ENCODE results near the gene ARHGAP9. TPM values are rescaled to one million over a fixed set of nuclear protein-coding genes. Genes with fewer than 3 reads are reported as not detected.
A peak's percentile ranks its signal among the peaks of the same experiment; 100 is the strongest.

The ARHGAP9 gene
- total RNA-seq, 2 experiments from 2014 or later, result 354 to 370 TPM

GRCh38 chr12:57462912-57463253 is 16.8 kb downstream of the ARHGAP9 start:
- Mint-ChIP-seq H3K9me3 (no peaks in the 10 kb centered on the region), H3K27me3 (peaks cover 26% of the 10 kb centered on the region), H3K27ac (peak overlapping the region; percentile 62), H3K4me3 (peak overlapping the region; percentile 91), H3K36me3 (ENCODE audit: low read depth) (peaks cover 12% of the 10 kb centered on the region), H3K4me1 (ENCODE audit: low read depth) (peaks cover 58% of the 10 kb centered on the region)
- H3K36me3 ChIP-seq (ENCODE audit: insufficient read depth, low read length), result peaks cover under 1% of the 10 kb centered on the region
- intact Hi-C loops (cut with DNase I, micrococcal nuclease), result loop anchor here (1.0 to 2.0 kb wide), 2 partner anchors 14 to 250 kb away; no protein-coding TSS in a partner anchor
- H3K27me3 ChIP-seq (ENCODE audit: control insufficient read depth in 1 of 2, insufficient read depth in 2 of 2, low read length in 2 of 2), result peaks cover 9 to 14% of the 10 kb centered on the region in 2 experiments
- no peaks in the 10 kb centered on the region for H3K9me3 ChIP-seq (ENCODE audit: control insufficient read depth in 1 of 2, insufficient read depth in 1 of 2, low read length in 2 of 2)
- ATAC-seq (ENCODE audit: poor library complexity) (no peak), DNase-seq (no peak)
- TF ChIP-seq CTCF (IDR thresholded peaks at IDR 0.05), result peak; percentile 54
- CTCF ChIA-PET, result interaction anchor here (0.9 to 4.6 kb wide), 5 partner anchors 13 to 83 kb away, joined by 3 to 35 read pairs (median 5); partner anchors contain the start of genes ARHGAP9 and DDIT3
- no peak overlapping the region for H3K27ac ChIP-seq (ENCODE audit: low read depth in 1 of 2, low read length in 2 of 2)
- H3K4me1 ChIP-seq (ENCODE audit: insufficient read depth, low read length), result peaks cover 52% of the 10 kb centered on the region
- no peak overlapping the region for H3K4me3 ChIP-seq (ENCODE audit: low read length)
- POLR2A ChIA-PET, result interaction anchor here (2.3 to 6.5 kb wide), 2 partner anchors 10 to 16 kb away, joined by 7 to 93 read pairs; partner anchors contain the start of gene ARHGAP9

GRCh38 chr12:57462251-57462911 is 17.3 kb downstream of the ARHGAP9 start:
- DNase-seq, result peak; percentile 82 to 94 (median 86)
- peaks cover 52% of the 10 kb centered on the region for H3K4me1 ChIP-seq (ENCODE audit: insufficient read depth, low read length)
- ATAC-seq (ENCODE audit: poor library complexity), result peak; percentile 71
- H3K36me3 ChIP-seq (ENCODE audit: insufficient read depth, low read length), result no peaks in the 10 kb centered on the region
- CTCF ChIA-PET, result interaction anchor here (0.6 to 4.6 kb wide), 8 partner anchors 9 to 83 kb away, joined by 3 to 35 read pairs (median 4); partner anchors contain the start of genes ARHGAP9 and DDIT3
- TF ChIP-seq CTCF (IDR thresholded peaks at IDR 0.05), result peak; percentile 92
- H3K4me3 Mint-ChIP-seq, result peak overlapping the region; percentile 94
- peak overlapping the region; percentile 52 for H3K4me3 ChIP-seq (ENCODE audit: low read length)
- no peaks in the 10 kb centered on the region for H3K9me3 Mint-ChIP-seq
- H3K27me3 ChIP-seq (ENCODE audit: control insufficient read depth in 1 of 2, insufficient read depth in 2 of 2, low read length in 2 of 2), result peaks cover 9 to 14% of the 10 kb centered on the region in 2 experiments
- H3K9me3 ChIP-seq (ENCODE audit: control insufficient read depth in 1 of 2, insufficient read depth in 1 of 2, low read length in 2 of 2), result no peaks in the 10 kb centered on the region
- peaks cover 8% of the 10 kb centered on the region for H3K36me3 Mint-ChIP-seq (ENCODE audit: low read depth)
- H3K4me1 Mint-ChIP-seq (ENCODE audit: low read depth), result peaks cover 55% of the 10 kb centered on the region
- POLR2A ChIA-PET, result interaction anchor here (1.0 to 6.5 kb wide), 4 partner anchors 10 to 1495 kb away, joined by 4 to 93 read pairs (median 6); partner anchors contain the start of genes ARHGAP9 and DCTN2
- peak overlapping the region; percentile 62 for H3K27ac Mint-ChIP-seq
- peaks cover 26% of the 10 kb centered on the region for H3K27me3 Mint-ChIP-seq
- intact Hi-C loops (cut with DNase I, micrococcal nuclease), result loop anchor here (1.0 to 2.0 kb wide), 2 partner anchors 14 to 249 kb away; no protein-coding TSS in a partner anchor
- H3K27ac ChIP-seq (ENCODE audit: low read depth in 1 of 2, low read length in 2 of 2), result no peak overlapping the region

GRCh38 chr12:57461917-57462250 is 17.8 kb downstream of the ARHGAP9 start:
- no peak for TF ChIP-seq CTCF (IDR thresholded peaks at IDR 0.05)
- ChIA-PET POLR2A (interaction anchor here (1.0 to 6.5 kb wide), 5 partner anchors 8 to 1494 kb away, joined by 4 to 93 read pairs (median 7); partner anchors contain the start of genes ARHGAP9 and DCTN2), CTCF (interaction anchor here (0.6 to 4.6 kb wide), 7 partner anchors 10 to 84 kb away, joined by 3 to 35 read pairs (median 5); partner anchors contain the start of genes ARHGAP9 and DDIT3)
- no peaks in the 10 kb centered on the region for H3K9me3 Mint-ChIP-seq
- H3K4me1 Mint-ChIP-seq (ENCODE audit: low read depth), result peaks cover 51% of the 10 kb centered on the region
- no peak for ATAC-seq (ENCODE audit: poor library complexity)
- H3K9me3 ChIP-seq (ENCODE audit: control insufficient read depth in 1 of 2, insufficient read depth in 1 of 2, low read length in 2 of 2), result no peaks in the 10 kb centered on the region
- peaks cover 8% of the 10 kb centered on the region for H3K36me3 Mint-ChIP-seq (ENCODE audit: low read depth)
- H3K27ac ChIP-seq (ENCODE audit: low read depth in 1 of 2, low read length in 2 of 2), result no peak overlapping the region
- H3K4me1 ChIP-seq (ENCODE audit: insufficient read depth, low read length), result peaks cover 52% of the 10 kb centered on the region
- peaks cover 26% of the 10 kb centered on the region for H3K27me3 Mint-ChIP-seq
- H3K4me3 ChIP-seq (ENCODE audit: low read length), result peak overlapping the region; percentile 52
- H3K36me3 ChIP-seq (ENCODE audit: insufficient read depth, low read length), result no peaks in the 10 kb centered on the region
- peaks cover 9 to 14% of the 10 kb centered on the region in 2 experiments for H3K27me3 ChIP-seq (ENCODE audit: control insufficient read depth in 1 of 2, insufficient read depth in 2 of 2, low read length in 2 of 2)
- peak overlapping the region; percentile 94 for H3K4me3 Mint-ChIP-seq
- peak in 3 of 14 experiments; percentile 21 to 53 (median 52) for DNase-seq
- intact Hi-C loops (cut with DNase I, micrococcal nuclease), result loop anchor here (1.0 to 2.0 kb wide), 2 partner anchors 15 to 249 kb away; no protein-coding TSS in a partner anchor
- no peak overlapping the region for H3K27ac Mint-ChIP-seq
